Measurements from ENCODE around the gene POLA2.

DNA sequence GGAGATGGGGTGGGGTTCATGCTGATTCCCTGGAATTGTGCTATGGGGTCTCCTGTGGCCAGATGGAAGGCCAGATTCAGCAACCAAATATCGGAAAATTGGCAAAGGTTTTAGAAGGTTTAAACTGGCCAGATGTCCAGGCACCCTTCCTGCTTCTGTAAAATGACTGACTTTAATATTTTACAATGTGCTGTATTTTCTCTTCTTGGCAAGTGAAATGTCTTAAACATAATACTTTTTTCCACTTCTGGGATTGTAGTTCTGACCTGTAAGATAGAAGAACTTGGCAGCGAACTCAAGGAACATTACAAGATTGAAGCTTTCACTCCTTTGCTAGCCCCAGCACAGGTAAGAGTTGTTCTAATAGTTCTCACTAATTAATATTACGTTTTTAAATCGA is 17.5 kb downstream of the POLA2 start:
- TF ChIP-seq SUZ12 (IDR thresholded peaks at IDR 0.05) (no peak), FOXK2 (IDR thresholded peaks at IDR 0.05) (no peak), NFRKB (IDR thresholded peaks at IDR 0.05) (no peak), L3MBTL2 (conservative IDR thresholded peaks at IDR 0.05) (no peak), FOXA1 (IDR thresholded peaks at IDR 0.05) (no peak), FOXM1 (IDR thresholded peaks at IDR 0.05; ENCODE audit: borderline replicate concordance) (no peak), ARNT (IDR thresholded peaks at IDR 0.05) (no peak), BHLHE40 (IDR thresholded peaks at IDR 0.05; ENCODE audit: borderline replicate concordance) (no peak), HDGF (IDR thresholded peaks at IDR 0.05; ENCODE audit: borderline replicate concordance) (no peak), SP1 (IDR thresholded peaks at IDR 0.05) (no peak)
- TF ChIP-seq, protein P1, sequence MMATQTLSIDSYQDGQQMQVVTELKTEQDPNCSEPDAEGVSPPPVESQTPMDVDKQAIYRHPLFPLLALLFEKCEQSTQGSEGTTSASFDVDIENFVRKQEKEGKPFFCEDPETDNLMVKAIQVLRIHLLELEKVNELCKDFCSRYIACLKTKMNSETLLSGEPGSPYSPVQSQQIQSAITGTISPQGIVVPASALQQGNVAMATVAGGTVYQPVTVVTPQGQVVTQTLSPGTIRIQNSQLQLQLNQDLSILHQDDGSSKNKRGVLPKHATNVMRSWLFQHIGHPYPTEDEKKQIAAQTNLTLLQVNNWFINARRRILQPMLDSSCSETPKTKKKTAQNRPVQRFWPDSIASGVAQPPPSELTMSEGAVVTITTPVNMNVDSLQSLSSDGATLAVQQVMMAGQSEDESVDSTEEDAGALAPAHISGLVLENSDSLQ (IDR thresholded peaks at IDR 0.05): no peak
